Measurements from ENCODE around the gene ELOVL1. TPM values are rescaled to one million over a fixed set of nuclear protein-coding genes. Genes with fewer than 3 reads are reported as not detected.

ELOVL1 gene
- total and polyA plus RNA-seq, 10 of the 15 experiments (the other 5 are each of a cell fraction or from before 2014, with no cell fraction given), result 58.5 to 139 (median 89.8) TPM

DNA sequence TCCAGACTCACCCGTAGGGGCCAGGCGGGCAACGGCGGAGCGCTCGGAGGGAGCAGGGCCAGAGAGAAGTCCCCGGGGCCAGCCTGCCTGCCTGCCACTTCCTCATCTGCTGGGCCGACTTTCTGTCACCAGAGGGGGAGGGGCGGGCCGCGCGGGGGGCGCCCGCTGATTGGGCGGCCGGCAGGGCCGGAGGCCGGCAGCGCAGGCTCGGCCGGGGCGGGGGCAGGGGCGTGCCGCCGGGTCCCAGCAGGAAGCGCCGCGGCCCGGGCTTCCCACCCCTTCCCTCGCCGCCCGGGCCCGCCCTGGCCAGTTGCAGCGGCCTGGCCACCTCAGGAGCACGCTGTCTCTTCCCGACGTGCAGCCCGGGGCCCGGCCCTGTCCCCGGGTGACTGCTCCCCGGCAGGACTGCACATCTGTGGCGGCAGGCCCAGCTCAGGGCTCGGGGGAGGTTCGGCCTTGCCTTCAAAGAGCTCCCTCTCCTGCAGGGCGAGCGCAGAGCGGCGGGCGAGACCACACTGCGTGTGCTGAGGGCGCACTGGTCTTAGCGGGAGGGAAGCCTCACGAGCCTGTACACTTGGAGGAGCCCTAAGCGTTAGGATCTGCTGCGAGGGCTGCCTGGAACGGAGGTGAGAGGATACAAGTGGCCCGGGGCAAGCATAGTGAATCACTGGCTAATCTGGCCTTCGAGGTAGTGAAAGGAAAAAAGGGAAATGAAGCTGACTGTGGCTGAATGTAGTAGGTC lies at the start of gene ELOVL1 (continued):
- TF ChIP-seq NFIC (IDR thresholded peaks at IDR 0.05; ENCODE audit: low read depth, low read length) (no peak), NR2C2 (IDR thresholded peaks at IDR 0.05; ENCODE audit: borderline replicate concordance, control insufficient read depth, insufficient read length, low read depth) (no peak), FOS (IDR thresholded peaks at IDR 0.05; ENCODE audit: borderline replicate concordance, extremely low read depth, insufficient read length) (no peak), EGR1 (IDR thresholded peaks at IDR 0.05; ENCODE audit: borderline replicate concordance in 1 of 2, low read depth in 2 of 2, low read length in 2 of 2) (peak in 1 of 2 experiments; percentile 42; a peak in 1 of 3 replicates), MTA2 (IDR thresholded peaks at IDR 0.05; ENCODE audit: low read depth) (no peak), MTA3 (IDR thresholded peaks at IDR 0.05; ENCODE audit: borderline replicate concordance, low read length) (no peak), ETV6 (conservative IDR thresholded peaks at IDR 0.05 in 1 of 2, IDR thresholded peaks at IDR 0.05 in 1 of 2; ENCODE audit: borderline replicate concordance in 1 of 2, low read depth in 1 of 2) (no peak; a peak in 1 of 4 replicates), STAT3 (IDR thresholded peaks at IDR 0.05; ENCODE audit: low read depth, low read length) (no peak), MLLT1 (IDR thresholded peaks at IDR 0.05) (no peak), KDM1A (IDR thresholded peaks at IDR 0.05; ENCODE audit: borderline replicate concordance) (no peak), IKZF2 (IDR thresholded peaks at IDR 0.05) (peak; percentile 56; a peak in 3 of 4 replicates), ATF3 (IDR thresholded peaks at IDR 0.05; ENCODE audit: borderline replicate concordance, extremely low read depth, low read depth, low read length) (no peak), MXI1 (IDR thresholded peaks at IDR 0.05; ENCODE audit: low read depth, low read length) (peak; percentile 62), RAD21 (IDR thresholded peaks at IDR 0.05; ENCODE audit: insufficient read depth, low read depth, low read length) (no peak), PML (IDR thresholded peaks at IDR 0.05; ENCODE audit: low read length) (peak; percentile 66; the same call in 1 of the 2 replicates), RELA (IDR thresholded peaks at IDR 0.05; ENCODE audit: borderline replicate concordance, partially characterized antibody) (no peak), JUNB (IDR thresholded peaks at IDR 0.05) (no peak), POU2F2 (IDR thresholded peaks at IDR 0.05; ENCODE audit: borderline replicate concordance, low read depth, low read length) (peak; percentile 64; the same call in 2 of the 3 replicates), NFXL1 (IDR thresholded peaks at IDR 0.05; ENCODE audit: borderline replicate concordance) (no peak), TCF3 (IDR thresholded peaks at IDR 0.05; ENCODE audit: borderline replicate concordance, insufficient read depth, low read depth, low read length) (0 out of 2 replicates have a peak, but pooled peaks have one; percentile 6), ZZZ3 (IDR thresholded peaks at IDR 0.05; ENCODE audit: control insufficient read depth, insufficient read length, low read depth) (no peak), ZNF207 (IDR thresholded peaks at IDR 0.05; ENCODE audit: borderline replicate concordance) (0 out of 2 replicates have a peak, but pooled peaks have one; percentile 44)
- TF ChIP-seq, protein P1, sequence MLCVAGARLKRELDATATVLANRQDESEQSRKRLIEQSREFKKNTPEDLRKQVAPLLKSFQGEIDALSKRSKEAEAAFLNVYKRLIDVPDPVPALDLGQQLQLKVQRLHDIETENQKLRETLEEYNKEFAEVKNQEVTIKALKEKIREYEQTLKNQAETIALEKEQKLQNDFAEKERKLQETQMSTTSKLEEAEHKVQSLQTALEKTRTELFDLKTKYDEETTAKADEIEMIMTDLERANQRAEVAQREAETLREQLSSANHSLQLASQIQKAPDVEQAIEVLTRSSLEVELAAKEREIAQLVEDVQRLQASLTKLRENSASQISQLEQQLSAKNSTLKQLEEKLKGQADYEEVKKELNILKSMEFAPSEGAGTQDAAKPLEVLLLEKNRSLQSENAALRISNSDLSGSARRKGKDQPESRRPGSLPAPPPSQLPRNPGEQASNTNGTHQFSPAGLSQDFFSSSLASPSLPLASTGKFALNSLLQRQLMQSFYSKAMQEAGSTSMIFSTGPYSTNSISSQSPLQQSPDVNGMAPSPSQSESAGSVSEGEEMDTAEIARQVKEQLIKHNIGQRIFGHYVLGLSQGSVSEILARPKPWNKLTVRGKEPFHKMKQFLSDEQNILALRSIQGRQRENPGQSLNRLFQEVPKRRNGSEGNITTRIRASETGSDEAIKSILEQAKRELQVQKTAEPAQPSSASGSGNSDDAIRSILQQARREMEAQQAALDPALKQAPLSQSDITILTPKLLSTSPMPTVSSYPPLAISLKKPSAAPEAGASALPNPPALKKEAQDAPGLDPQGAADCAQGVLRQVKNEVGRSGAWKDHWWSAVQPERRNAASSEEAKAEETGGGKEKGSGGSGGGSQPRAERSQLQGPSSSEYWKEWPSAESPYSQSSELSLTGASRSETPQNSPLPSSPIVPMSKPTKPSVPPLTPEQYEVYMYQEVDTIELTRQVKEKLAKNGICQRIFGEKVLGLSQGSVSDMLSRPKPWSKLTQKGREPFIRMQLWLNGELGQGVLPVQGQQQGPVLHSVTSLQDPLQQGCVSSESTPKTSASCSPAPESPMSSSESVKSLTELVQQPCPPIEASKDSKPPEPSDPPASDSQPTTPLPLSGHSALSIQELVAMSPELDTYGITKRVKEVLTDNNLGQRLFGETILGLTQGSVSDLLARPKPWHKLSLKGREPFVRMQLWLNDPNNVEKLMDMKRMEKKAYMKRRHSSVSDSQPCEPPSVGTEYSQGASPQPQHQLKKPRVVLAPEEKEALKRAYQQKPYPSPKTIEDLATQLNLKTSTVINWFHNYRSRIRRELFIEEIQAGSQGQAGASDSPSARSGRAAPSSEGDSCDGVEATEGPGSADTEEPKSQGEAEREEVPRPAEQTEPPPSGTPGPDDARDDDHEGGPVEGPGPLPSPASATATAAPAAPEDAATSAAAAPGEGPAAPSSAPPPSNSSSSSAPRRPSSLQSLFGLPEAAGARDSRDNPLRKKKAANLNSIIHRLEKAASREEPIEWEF (IDR thresholded peaks at IDR 0.05; ENCODE audit: insufficient replicate concordance, low read depth, low read length), result no peak
